ENCODE results near the gene PPP1R3F. TPM values are rescaled to one million over a fixed set of nuclear protein-coding genes. Genes with fewer than 3 reads are reported as not detected.

The PPP1R3F gene
- total RNA-seq, 2 experiments from 2014 or later: 12.7 to 13.2 TPM

DNA sequence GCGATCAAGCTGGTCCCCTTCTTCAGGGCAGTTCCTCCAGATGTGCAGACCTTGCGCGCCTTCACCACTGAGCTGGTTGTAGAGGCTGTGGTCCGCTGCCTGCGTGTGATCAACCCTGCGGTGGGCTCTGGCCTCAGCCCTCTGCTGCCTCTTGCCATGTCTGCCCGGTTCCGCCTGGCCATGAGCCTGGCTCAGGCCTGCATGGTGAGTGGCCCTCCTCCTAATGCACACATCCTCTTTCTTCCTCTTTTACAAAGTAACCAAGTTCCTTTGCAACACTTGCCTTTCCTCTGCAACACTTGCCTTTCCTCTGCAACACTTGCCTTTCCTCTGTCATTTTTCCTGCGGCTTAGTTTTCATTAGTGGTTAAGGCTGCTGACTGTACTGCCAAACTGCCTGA, 32.5 kb upstream of the PPP1R3F start:
- H3K4me1 Mint-ChIP-seq: peaks cover 15% of the 10 kb centered on the region
- peak overlapping the region; percentile 95 for H3K4me3 Mint-ChIP-seq
- ATAC-seq (ENCODE audit: low read depth) (no peak), DNase-seq (no peak)
- no peaks in the 10 kb centered on the region for H3K9me3 Mint-ChIP-seq
- H3K27me3 Mint-ChIP-seq: no peaks in the 10 kb centered on the region
- POLR2A ChIA-PET: interaction anchor here (0.7 kb wide), 1 partner anchor 161 kb away, joined by 3 read pairs; no protein-coding TSS in a partner anchor
- H3K36me3 Mint-ChIP-seq: no peaks in the 10 kb centered on the region
- H3K27ac Mint-ChIP-seq: peak overlapping the region; percentile 82

DNA sequence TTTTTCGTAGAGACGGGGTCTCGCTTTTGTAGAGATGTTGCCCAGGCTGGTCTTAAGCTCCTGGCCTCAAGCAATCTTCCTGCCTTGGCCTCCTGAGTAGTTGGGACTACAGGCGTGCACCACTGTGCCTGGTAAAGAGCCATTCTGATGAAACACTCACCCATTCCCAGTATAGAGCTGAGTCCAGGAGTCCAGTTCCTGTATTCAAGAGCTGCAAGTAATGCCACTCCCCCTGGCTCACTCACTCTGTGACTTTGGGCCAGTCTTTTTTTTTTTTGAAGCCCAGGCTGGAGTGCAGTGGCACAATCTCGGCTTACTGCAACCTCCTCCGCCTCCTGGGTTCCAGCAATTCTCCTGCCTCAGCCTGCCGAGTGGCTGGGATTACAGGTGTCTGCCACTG, 30.9 kb upstream of the PPP1R3F start:
- POLR2A ChIA-PET: interaction anchor here (1.2 kb wide), 1 partner anchor 9 kb away, joined by 3 read pairs; no protein-coding TSS in a partner anchor
- Mint-ChIP-seq H3K4me3 (no peak overlapping the region), H3K4me1 (peaks cover 12% of the 10 kb centered on the region), H3K27ac (no peak overlapping the region), H3K9me3 (no peaks in the 10 kb centered on the region), H3K27me3 (no peaks in the 10 kb centered on the region), H3K36me3 (peaks cover 3% of the 10 kb centered on the region)
- ATAC-seq (ENCODE audit: low read depth) (no peak), DNase-seq (no peak)

DNA sequence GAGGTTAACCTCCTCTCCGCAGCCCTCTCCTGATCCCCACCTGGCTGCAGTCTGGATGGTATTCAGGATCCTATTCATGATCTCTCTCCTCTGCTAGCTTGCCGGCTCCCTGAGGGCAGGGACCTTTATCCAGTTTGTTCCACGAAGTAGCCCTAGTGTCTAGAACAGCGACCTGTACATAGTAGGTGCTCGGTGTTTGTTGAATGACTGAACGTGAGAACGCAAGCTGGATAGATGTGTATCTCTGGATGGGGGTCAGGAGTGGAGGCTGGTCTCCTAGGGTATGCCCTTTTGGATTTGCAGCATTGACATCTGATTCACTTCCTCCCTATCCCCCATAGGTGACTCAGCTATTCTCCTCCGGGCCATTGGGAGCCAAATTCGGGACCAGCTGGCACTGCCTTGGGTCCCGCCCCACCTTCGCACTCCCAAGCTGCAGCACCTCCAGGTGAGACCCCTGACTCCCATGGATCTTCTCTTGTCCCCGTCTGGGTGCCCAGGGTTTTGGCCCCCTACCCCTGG, 27.0 kb upstream of the PPP1R3F start:
- no peaks in the 10 kb centered on the region for H3K27me3 Mint-ChIP-seq
- no peaks in the 10 kb centered on the region for H3K9me3 Mint-ChIP-seq
- ATAC-seq (ENCODE audit: low read depth): no peak
- no peak for DNase-seq
- peaks cover 12% of the 10 kb centered on the region for H3K36me3 Mint-ChIP-seq
- H3K4me3 Mint-ChIP-seq: no peak overlapping the region
- POLR2A ChIA-PET: interaction anchor here (1.3 kb wide), 1 partner anchor 26 kb away, joined by 3 read pairs; no protein-coding TSS in a partner anchor
- peaks cover 4% of the 10 kb centered on the region for H3K4me1 Mint-ChIP-seq
- no peak overlapping the region for H3K27ac Mint-ChIP-seq

DNA sequence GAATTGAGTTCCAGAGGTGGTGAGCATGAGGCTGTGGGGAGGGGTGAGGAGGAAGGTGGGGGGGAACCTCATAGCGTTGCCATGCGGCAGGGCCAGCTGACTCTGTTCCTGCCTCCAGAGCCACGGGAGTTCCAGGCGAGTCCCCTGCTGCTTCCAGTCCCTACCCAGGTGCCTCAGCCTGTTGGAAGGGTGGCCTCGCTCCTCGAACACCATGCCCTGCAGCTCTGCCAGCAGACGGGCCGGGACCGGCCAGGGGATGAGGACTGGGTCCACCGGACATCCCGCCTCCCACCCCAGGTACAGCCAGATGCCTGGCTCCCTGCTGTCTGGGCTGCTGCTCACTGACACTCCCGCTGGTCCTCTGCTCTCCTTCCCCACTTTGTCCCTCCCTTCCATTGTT, 26.4 kb upstream of the PPP1R3F start:
- no peak for DNase-seq
- POLR2A ChIA-PET: no interaction called here
- H3K4me3 Mint-ChIP-seq: no peak overlapping the region
- ATAC-seq (ENCODE audit: low read depth): no peak
- H3K4me1 Mint-ChIP-seq: peaks cover 4% of the 10 kb centered on the region
- no peaks in the 10 kb centered on the region for H3K9me3 Mint-ChIP-seq
- H3K27ac Mint-ChIP-seq: no peak overlapping the region
- no peaks in the 10 kb centered on the region for H3K27me3 Mint-ChIP-seq
- peaks cover 12% of the 10 kb centered on the region for H3K36me3 Mint-ChIP-seq

DNA sequence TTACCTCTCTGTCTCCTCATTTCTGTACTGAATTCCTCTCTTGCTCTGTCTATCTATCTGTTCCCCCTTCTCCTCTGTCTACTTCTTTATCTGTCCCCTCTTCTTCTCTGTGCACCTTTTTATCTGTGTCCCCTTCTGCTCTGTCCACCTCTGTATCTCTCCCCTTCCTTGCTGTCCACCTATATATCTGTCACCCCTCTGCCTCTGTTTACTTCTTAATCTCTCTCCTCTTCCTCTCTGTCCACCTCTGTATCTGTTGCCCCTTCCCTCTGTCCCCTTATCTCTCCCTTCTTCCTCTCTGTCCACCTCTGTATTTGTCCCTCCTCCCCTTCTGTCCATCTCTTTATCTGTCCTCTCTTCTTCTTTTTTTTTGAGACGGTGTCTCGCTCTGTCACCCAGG, 25.4 kb upstream of the PPP1R3F start:
- Mint-ChIP-seq H3K9me3 (no peaks in the 10 kb centered on the region), H3K4me1 (peaks cover 5% of the 10 kb centered on the region), H3K36me3 (peaks cover 13% of the 10 kb centered on the region), H3K27ac (no peak overlapping the region), H3K27me3 (no peaks in the 10 kb centered on the region), H3K4me3 (no peak overlapping the region)
- DNase-seq (no peak), ATAC-seq (ENCODE audit: low read depth) (no peak)
- POLR2A ChIA-PET: no interaction called here

DNA sequence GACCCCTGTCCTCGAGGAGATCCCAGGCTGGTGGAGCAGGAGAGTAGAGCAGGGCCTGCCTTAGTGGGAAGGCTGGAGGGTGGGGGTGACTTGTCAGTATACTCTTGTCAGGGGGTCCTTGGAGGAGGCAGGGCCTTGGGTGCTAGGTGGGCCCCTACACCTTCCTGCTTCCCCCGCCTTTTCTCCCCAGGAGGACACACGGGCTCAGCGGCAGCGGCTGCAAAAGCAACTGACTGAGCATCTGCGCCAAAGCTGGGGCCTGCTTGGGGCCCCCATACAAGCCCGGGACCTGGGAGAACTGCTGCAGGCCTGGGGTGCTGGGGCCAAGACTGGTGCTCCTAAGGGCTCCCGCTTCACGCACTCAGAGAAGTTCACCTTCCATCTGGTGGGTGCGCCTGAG, 23.1 kb upstream of the PPP1R3F start:
- DNase-seq (no peak), ATAC-seq (ENCODE audit: low read depth) (no peak)
- H3K36me3 Mint-ChIP-seq: peaks cover 19% of the 10 kb centered on the region
- POLR2A ChIA-PET: no interaction called here
- H3K4me3 Mint-ChIP-seq: no peak overlapping the region
- no peaks in the 10 kb centered on the region for H3K9me3 Mint-ChIP-seq
- H3K27ac Mint-ChIP-seq: no peak overlapping the region
- H3K4me1 Mint-ChIP-seq: peaks cover 9% of the 10 kb centered on the region
- no peaks in the 10 kb centered on the region for H3K27me3 Mint-ChIP-seq

DNA sequence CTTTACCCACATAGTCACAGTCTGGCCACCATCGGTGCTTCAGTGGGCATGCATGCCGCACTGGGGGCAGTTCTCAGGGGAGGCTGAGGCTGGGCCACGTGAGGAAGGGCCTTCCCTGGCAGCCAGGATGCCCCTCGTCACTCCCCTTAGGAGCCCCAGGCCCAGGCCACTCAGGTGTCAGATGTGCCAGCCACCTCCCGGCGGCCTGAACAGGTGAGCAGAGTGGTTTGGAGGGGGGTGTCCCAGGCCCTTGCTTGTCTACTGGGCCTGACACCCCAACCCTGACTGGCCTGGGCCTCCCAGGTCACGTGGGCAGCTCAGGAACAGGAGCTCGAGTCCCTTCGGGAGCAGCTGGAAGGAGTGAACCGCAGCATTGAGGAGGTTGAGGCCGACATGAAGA, 22.2 kb upstream of the PPP1R3F start:
- H3K9me3 Mint-ChIP-seq: no peaks in the 10 kb centered on the region
- H3K27ac Mint-ChIP-seq: no peak overlapping the region
- peaks cover 15% of the 10 kb centered on the region for H3K4me1 Mint-ChIP-seq
- peaks cover 24% of the 10 kb centered on the region for H3K36me3 Mint-ChIP-seq
- no peaks in the 10 kb centered on the region for H3K27me3 Mint-ChIP-seq
- no peak overlapping the region for H3K4me3 Mint-ChIP-seq
- POLR2A ChIA-PET: interaction anchor here (1.2 to 2.1 kb wide), 2 partner anchors 9 to 22 kb away, joined by 3 to 5 read pairs; no protein-coding TSS in a partner anchor
- DNase-seq: no peak
- no peak for ATAC-seq (ENCODE audit: low read depth)

DNA sequence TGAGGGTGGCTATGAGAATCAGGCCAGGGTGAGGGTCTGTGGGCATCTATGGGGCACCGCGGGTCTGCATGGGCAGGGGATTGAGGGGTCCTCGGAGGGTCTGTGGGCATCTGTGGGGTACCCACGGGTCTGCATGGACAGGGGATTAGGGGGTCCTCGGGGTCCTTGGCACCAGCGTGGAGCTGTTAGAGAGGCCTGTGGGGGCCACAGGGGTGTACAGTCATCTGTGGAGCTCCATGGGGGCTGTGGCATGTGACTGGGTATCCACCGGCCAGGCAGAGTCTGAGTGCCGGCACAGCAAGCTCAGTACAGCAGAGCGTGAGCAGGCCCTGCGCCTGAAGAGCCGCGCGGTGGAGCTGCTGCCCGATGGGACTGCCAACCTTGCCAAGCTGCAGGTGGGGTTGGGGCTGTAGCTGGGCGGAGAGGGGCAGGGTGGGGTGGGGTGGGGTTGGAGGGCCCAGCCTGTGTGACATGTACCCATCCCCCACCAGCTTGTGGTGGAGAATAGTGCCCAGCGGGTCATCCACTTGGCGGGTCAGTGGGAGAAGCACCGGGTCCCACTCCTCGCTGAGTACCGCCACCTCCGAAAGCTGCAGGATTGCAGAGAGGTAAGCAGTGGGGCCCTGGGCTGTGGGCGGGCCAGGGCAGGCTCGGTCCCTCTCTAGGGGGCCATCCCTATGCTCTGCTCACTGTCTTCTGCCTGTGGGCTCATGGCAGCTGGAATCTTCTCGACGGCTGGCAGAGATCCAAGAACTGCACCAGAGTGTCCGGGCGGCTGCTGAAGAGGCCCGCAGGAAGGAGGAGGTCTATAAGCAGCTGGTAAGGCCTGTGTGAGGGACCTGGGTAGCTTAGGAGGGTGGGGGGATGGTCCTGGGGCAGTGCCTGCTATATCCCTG, 21.4 kb upstream of the PPP1R3F start:
- Mint-ChIP-seq H3K4me3 (no peak overlapping the region), H3K4me1 (peaks cover 15% of the 10 kb centered on the region), H3K36me3 (peaks cover 26% of the 10 kb centered on the region), H3K9me3 (no peaks in the 10 kb centered on the region), H3K27me3 (no peaks in the 10 kb centered on the region), H3K27ac (no peak overlapping the region)
- DNase-seq (no peak), ATAC-seq (ENCODE audit: low read depth) (no peak)
- POLR2A ChIA-PET: interaction anchor here (1.2 to 2.1 kb wide), 2 partner anchors 10 to 21 kb away, joined by 3 to 5 read pairs; no protein-coding TSS in a partner anchor

DNA sequence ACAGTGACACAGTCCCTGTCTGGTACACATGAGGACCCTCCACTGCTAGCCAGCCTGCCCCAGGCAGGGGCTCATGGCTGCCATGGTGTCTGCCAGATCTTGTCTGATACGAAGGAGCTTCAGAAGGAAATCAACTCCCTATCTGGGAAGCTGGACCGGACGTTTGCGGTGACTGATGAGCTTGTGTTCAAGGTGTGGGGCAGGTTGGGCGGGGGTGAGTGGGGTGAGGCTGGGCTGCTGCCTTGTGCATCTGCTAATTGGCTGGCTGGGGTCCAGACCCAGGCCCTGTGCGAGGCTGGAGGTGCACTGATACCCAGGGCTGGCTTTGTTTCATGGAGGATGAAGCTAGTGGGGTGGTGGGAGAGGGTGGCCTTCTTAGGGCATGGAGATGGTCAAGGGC, 20.5 kb upstream of the PPP1R3F start:
- Mint-ChIP-seq H3K27me3 (no peaks in the 10 kb centered on the region), H3K4me3 (no peak overlapping the region), H3K4me1 (peaks cover 14% of the 10 kb centered on the region), H3K27ac (no peak overlapping the region), H3K36me3 (peaks cover 24% of the 10 kb centered on the region), H3K9me3 (no peaks in the 10 kb centered on the region)
- no peak for DNase-seq
- ATAC-seq (ENCODE audit: low read depth): no peak
- POLR2A ChIA-PET: interaction anchor here (0.7 to 2.1 kb wide), 2 partner anchors 15 to 20 kb away, joined by 3 to 5 read pairs; no protein-coding TSS in a partner anchor

DNA sequence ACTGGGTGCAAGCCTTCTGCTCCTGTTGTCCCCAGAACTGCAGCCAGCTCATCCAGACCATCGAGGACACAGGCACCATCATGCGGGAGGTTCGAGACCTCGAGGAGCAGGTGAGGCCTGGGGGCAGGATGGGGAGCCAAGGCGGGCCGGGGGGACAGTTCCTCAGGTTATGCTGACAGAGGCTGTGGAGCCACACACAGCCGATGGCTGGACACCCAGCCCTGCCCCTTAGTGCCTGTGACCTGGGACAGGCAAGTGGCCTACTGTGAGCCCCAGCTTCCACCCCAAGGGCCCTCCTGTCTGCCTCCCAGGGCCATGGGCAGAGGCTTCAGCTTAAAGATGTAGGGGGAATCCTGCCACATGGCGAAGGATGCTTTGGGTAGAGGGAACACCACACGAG, 20.0 kb upstream of the PPP1R3F start:
- H3K27ac Mint-ChIP-seq: no peak overlapping the region
- H3K4me1 Mint-ChIP-seq: peaks cover 14% of the 10 kb centered on the region
- DNase-seq (no peak), ATAC-seq (ENCODE audit: low read depth) (no peak)
- POLR2A ChIA-PET: interaction anchor here (0.7 kb wide), 1 partner anchor 14 kb away, joined by 3 read pairs; no protein-coding TSS in a partner anchor
- no peaks in the 10 kb centered on the region for H3K27me3 Mint-ChIP-seq
- H3K36me3 Mint-ChIP-seq: peaks cover 20% of the 10 kb centered on the region
- no peaks in the 10 kb centered on the region for H3K9me3 Mint-ChIP-seq
- no peak overlapping the region for H3K4me3 Mint-ChIP-seq

DNA sequence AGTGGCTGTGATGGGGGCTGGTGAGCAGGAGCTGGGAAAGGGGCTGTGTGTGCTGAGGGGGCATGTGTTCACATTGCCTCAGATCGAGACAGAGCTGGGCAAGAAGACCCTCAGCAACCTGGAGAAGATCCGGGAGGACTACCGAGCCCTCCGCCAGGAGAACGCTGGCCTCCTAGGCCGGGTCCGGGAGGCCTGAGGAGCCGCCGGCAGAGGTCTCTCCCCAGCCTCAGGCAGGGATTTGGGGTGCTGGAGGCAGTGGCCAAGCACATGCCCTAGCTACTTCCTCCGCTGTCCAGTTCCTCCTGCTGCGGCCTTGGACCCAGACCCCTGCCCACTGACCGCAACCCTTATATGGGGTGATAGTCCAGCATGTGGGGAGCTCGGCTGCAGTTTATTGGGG, 19.5 kb upstream of the PPP1R3F start:
- H3K4me3 Mint-ChIP-seq: no peak overlapping the region
- DNase-seq (no peak), ATAC-seq (ENCODE audit: low read depth) (no peak)
- H3K27ac Mint-ChIP-seq: peak overlapping the region; percentile 61
- H3K36me3 Mint-ChIP-seq: peaks cover 17% of the 10 kb centered on the region
- H3K9me3 Mint-ChIP-seq: no peaks in the 10 kb centered on the region
- H3K27me3 Mint-ChIP-seq: no peaks in the 10 kb centered on the region
- POLR2A ChIA-PET: no interaction called here
- H3K4me1 Mint-ChIP-seq: peaks cover 14% of the 10 kb centered on the region

DNA sequence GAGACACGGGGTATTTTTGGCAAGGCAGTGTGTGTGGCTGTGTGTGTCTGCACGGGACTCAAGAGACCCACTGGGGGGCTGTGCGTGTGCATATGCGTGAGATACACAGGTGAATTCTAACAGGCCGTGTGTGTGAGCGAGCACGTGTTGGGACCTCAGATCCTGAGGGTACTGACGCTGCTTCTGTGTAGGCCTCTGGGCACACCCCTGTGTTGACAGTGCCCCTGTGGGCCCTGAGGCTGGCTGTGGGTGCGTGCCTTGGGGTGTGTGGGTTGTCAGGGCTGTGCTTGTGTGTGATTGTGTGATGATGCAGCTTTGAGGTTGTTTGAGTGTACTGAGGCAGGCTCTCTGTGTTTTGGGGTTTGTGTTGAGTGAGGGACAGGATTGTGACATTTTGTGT, 19.0 kb upstream of the PPP1R3F start:
- Mint-ChIP-seq H3K27me3 (no peaks in the 10 kb centered on the region), H3K4me3 (no peak overlapping the region), H3K9me3 (no peaks in the 10 kb centered on the region), H3K4me1 (peaks cover 14% of the 10 kb centered on the region), H3K27ac (peak overlapping the region; percentile 61), H3K36me3 (peaks cover 17% of the 10 kb centered on the region)
- POLR2A ChIA-PET: no interaction called here
- DNase-seq: no peak
- no peak for ATAC-seq (ENCODE audit: low read depth)

DNA sequence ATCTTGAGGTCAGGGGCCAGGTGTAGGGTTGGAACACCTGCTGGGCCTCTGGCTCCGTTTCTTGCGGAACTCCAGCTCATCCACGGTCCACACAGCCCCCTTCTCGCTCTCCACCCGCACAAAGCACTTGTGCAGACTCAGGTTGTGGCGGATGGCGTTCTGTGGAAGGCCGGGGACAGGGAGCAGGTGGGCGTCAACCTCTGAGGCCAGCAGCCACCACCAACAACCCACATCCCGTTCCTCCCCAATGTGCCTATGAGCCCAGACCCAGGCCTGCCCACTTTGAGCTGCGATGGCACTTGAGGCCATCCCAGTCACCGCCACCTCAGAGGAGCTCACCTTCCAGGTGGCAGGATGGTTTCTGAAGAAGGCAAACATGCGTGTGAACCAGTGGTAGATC, 18.3 kb upstream of the PPP1R3F start:
- H3K9me3 Mint-ChIP-seq: no peaks in the 10 kb centered on the region
- no peaks in the 10 kb centered on the region for H3K27me3 Mint-ChIP-seq
- H3K4me3 Mint-ChIP-seq: no peak overlapping the region
- peaks cover 17% of the 10 kb centered on the region for H3K36me3 Mint-ChIP-seq
- H3K27ac Mint-ChIP-seq: peak overlapping the region; percentile 54
- DNase-seq (no peak), ATAC-seq (ENCODE audit: low read depth) (no peak)
- POLR2A ChIA-PET: no interaction called here
- H3K4me1 Mint-ChIP-seq: peaks cover 14% of the 10 kb centered on the region

DNA sequence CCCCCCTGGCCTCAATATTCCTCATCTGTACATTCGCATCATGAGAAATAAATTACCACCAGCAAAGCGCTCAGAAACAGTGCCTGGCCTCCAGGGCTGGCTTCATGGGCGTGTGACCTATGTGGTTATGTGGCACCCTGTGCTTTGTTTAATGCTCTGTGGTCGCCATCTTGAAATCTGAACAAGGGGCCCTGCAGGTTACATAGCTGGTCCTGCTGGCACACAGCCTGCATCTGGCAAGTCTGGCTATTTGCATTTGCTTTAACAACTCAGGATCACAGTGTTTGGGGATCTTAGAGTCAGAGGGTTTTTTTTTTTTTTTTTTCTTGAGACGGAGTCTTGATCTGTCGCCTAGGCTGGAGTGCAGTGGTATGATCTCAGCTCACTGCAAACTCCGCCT, 15.0 kb upstream of the PPP1R3F start:
- peaks cover 18% of the 10 kb centered on the region for H3K36me3 Mint-ChIP-seq
- H3K27ac Mint-ChIP-seq: no peak overlapping the region
- no peaks in the 10 kb centered on the region for H3K27me3 Mint-ChIP-seq
- peaks cover 22% of the 10 kb centered on the region for H3K4me1 Mint-ChIP-seq
- no peak overlapping the region for H3K4me3 Mint-ChIP-seq
- DNase-seq (no peak), ATAC-seq (ENCODE audit: low read depth) (no peak)
- POLR2A ChIA-PET: interaction anchor here (0.7 kb wide), 2 partner anchors 92 to 97 kb away, joined by 3 to 5 read pairs; no protein-coding TSS in a partner anchor
- H3K9me3 Mint-ChIP-seq: no peaks in the 10 kb centered on the region

Data from activated naive CD8-positive, alpha-beta T cell treated with anti-CD3 and anti-CD28 coated beads, Interleukin-2, amount 10 ng/mL, durations not matched to agents 7 days and 5 days (primary cell).